Measurements from ENCODE around the gene MAP1LC3C.

The MAP1LC3C gene

GRCh38 chr1:241968611-241969010, 30.3 kb downstream of the MAP1LC3C start:
- H3K27me3 Mint-ChIP-seq (ENCODE audit: low read depth), result no peaks in the 10 kb centered on the region
- H3K4me3 Mint-ChIP-seq, result no peak overlapping the region
- no peak overlapping the region for H3K27ac Mint-ChIP-seq
- H3K36me3 Mint-ChIP-seq (ENCODE audit: low read depth), result no peaks in the 10 kb centered on the region
- H3K4me1 Mint-ChIP-seq (ENCODE audit: low read depth), result no peaks in the 10 kb centered on the region
- no peaks in the 10 kb centered on the region for H3K9me3 Mint-ChIP-seq

DNA sequence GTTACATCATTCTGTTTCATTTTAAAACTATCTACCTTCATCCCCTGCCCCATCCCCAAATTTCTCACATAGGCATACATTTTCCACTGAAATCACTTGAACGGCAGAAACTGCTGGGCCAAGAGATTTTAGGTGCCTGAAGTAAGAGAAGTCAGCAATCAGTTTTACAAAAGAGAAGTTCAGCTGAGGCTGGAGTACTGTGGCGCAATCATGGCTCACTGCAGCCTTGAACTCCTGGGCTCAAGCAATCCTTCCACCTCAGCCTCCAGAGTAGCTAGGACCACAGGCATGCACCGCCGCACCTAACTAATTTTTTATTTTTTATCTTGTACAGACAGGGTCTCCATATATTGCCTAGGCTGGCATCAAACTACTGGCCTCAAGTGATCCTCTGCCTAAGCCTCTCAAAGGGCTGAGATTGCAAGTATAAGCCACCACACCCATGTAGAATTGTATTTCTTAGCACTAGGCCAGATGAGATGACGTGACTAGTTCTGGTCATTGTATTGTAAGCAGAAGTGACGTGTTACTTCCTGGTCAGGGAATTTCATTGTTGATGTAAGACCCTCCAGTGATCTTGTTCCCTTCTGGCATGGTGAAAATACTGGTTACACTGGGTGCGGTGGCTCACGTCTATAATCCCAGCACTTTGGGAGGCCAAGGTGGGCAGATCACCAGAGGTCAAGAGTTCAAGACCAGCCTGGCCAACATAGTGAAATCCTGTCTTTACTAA, 34.2 kb downstream of the MAP1LC3C start:
- Mint-ChIP-seq H3K9me3 (no peaks in the 10 kb centered on the region), H3K36me3 (ENCODE audit: low read depth) (no peaks in the 10 kb centered on the region), H3K4me3 (no peak overlapping the region), H3K4me1 (ENCODE audit: low read depth) (no peaks in the 10 kb centered on the region), H3K27me3 (ENCODE audit: low read depth) (no peaks in the 10 kb centered on the region), H3K27ac (no peak overlapping the region)

GRCh38 chr1:241963722-241964121, 35.2 kb downstream of the MAP1LC3C start:
- Mint-ChIP-seq H3K9me3 (no peaks in the 10 kb centered on the region), H3K36me3 (ENCODE audit: low read depth) (no peaks in the 10 kb centered on the region)

DNA sequence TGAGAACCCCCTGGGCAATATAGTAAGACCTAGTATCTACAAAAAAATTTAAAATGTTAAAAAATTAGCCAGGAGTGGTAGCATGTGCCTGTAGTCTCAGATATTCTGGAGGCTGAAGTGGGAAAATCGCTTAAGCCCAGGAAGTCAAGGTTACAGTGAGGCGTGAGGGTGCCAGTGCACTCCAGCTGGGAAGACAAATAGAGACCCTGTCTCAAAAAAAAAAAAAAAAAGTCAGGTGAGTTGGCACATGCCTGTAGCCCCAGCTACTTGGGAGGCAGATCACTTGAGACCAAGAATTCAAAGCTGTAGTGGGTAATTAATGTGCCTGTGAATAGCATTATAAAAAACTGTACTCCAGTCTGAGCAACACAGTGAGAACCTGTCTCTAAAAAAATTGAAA, 36.7 kb downstream of the MAP1LC3C start:
- H3K9me3 Mint-ChIP-seq, result no peaks in the 10 kb centered on the region
- H3K27ac Mint-ChIP-seq, result no peak overlapping the region
- no peak overlapping the region for H3K4me3 Mint-ChIP-seq
- no peaks in the 10 kb centered on the region for H3K27me3 Mint-ChIP-seq (ENCODE audit: low read depth)
- no peaks in the 10 kb centered on the region for H3K4me1 Mint-ChIP-seq (ENCODE audit: low read depth)
- H3K36me3 Mint-ChIP-seq (ENCODE audit: low read depth), result no peaks in the 10 kb centered on the region

More at GRCh38 chr1:241963722-241964121, 35.2 kb downstream of the MAP1LC3C start:
- Mint-ChIP-seq H3K4me1 (ENCODE audit: low read depth) (no peaks in the 10 kb centered on the region), H3K27me3 (ENCODE audit: low read depth) (no peaks in the 10 kb centered on the region), H3K27ac (no peak overlapping the region), H3K4me3 (no peak overlapping the region)

DNA sequence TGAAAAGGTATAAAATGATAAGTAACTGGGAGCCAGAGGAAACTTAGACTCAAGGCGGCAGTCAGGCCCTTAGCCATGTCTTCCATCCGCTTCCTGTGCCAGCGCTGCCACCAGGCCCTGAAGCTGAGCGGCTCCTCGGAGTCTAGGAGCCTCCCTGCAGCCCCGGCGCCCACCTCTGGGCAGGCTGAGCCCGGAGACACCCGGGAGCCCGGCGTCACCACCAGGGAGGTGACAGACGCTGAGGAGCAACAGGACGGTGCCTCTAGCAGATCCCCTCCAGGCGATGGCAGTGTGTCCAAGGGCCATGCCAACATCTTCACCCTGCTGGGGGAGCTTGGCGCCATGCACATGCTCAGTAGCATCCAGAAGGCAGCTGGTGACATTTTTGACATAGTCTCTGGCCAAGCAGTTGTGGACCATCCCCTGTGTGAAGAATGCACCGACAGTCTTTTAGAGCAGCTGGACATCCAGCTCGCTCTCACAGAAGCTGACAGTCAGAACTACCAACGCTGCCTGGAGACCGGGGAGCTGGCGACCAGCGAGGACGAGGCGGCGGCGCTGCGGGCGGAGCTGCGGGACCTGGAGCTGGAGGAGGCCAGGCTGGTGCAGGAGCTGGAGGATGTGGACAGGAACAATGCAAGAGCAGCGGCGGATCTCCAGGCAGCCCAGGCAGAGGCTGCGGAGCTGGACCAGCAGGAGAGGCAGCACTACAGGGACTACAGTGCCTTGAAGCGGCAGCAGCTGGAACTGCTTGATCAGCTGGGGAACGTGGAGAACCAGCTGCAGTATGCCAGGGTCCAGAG, 41.0 kb downstream of the MAP1LC3C start, which contains the start of gene BECN2:
BECN2 (plus strand) TSS at position 76 of the 803 bp plus-strand sequence; CDS start at position 76, 0 bp downstream.
- H3K4me3 Mint-ChIP-seq, result no peak within 1 kb of the TSS

GRCh38 chr1:241950390-241950789, 48.5 kb downstream of the MAP1LC3C start:
- Mint-ChIP-seq H3K9me3 (no peaks in the 10 kb centered on the region), H3K36me3 (ENCODE audit: low read depth) (no peaks in the 10 kb centered on the region), H3K27me3 (ENCODE audit: low read depth) (no peaks in the 10 kb centered on the region), H3K4me1 (ENCODE audit: low read depth) (no peaks in the 10 kb centered on the region), H3K4me3 (no peak overlapping the region), H3K27ac (no peak overlapping the region)

More for the DNA sequence above, 41.0 kb downstream of the MAP1LC3C start, which contains the start of gene BECN2:
- Mint-ChIP-seq H3K27me3 (ENCODE audit: low read depth) (no peaks in the 10 kb centered on the region), H3K27ac (no peak within 1 kb of the TSS), H3K36me3 (ENCODE audit: low read depth) (no peaks in the 10 kb centered on the region), H3K4me1 (ENCODE audit: low read depth) (no peaks in the 10 kb centered on the region), H3K9me3 (no peaks in the 10 kb centered on the region)

DNA sequence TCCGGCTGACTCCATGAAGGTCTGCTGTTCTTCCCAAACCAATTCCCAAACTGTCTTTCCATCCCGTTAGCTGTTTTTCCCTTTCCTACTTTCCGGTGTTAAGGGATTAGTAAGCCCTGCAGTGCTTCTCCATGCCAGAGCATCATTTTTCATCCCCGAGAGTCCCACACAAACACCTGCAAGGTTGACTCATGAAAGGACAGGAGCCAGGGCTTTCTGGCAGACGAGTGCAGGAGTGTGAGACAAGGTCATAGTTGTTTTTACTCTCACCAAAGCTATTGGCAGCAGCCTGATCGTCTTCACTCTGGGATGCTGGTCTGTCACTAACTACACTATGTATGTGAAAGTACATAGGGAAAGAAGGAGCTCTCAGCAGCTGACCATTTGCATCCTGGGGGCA, 51.5 kb downstream of the MAP1LC3C start:
- no peaks in the 10 kb centered on the region for H3K4me1 Mint-ChIP-seq (ENCODE audit: low read depth)
- H3K27ac Mint-ChIP-seq, result no peak overlapping the region
- H3K4me3 Mint-ChIP-seq, result no peak overlapping the region
- no peaks in the 10 kb centered on the region for H3K9me3 Mint-ChIP-seq
- H3K27me3 Mint-ChIP-seq (ENCODE audit: low read depth), result no peaks in the 10 kb centered on the region
- H3K36me3 Mint-ChIP-seq (ENCODE audit: low read depth), result no peaks in the 10 kb centered on the region

Data from T-helper 1 cell treated with Interleukin-12 subunit alpha and Interleukin-12 subunit beta and Interleukin-4 antibody, amounts not matched to agents 30 μg/mL and 1 μg/mL, for 36 hours (primary cell).